Calu3 (cell line): ENCODE measurements around the gene FAM120B. TPM values are rescaled to one million over a fixed set of nuclear protein-coding genes. Genes with fewer than 3 reads are reported as not detected.
A peak's percentile ranks its signal among the peaks of the same experiment; 100 is the strongest.

Experiments used
- BruUV-seq: library from RNA; stranded (reverse); fragments of 400-500 nt; replicated peaks from 2 replicates; lab custom pipeline; 2021; lab: Mats Ljungman, UMichigan
- CTCF ChIA-PET: fragments of 300-600 bp; sonication (Branson Sonifier 250); formaldehyde crosslinking; loops from one replicate; lab custom pipeline; 2022; ENCODE audit warnings: antibody characterized with exemption; lab: Charles Lee
- DNase-seq: peaks from one replicate; pipeline ENCODE4 v3.0.0; 2022
- H3K27ac Mint-ChIP-seq: one replicate; pipeline ENCODE4 v1.8.0; 2022; ENCODE audit warnings: mixed read lengths; ENCODE audit not compliant: unreplicated experiment
- H3K27me3 Mint-ChIP-seq: one replicate; pipeline ENCODE4 v1.8.0; 2022; ENCODE audit warnings: mixed read lengths; ENCODE audit not compliant: unreplicated experiment
- H3K36me3 Mint-ChIP-seq: one replicate; pipeline ENCODE4 v1.8.0; 2022; ENCODE audit warnings: mild to moderate bottlenecking, moderate library complexity, mixed read lengths; ENCODE audit not compliant: insufficient read depth, unreplicated experiment
- H3K4me1 Mint-ChIP-seq: one replicate; pipeline ENCODE4 v1.8.0; 2022; ENCODE audit warnings: mild to moderate bottlenecking, low read depth, mixed read lengths; ENCODE audit not compliant: unreplicated experiment
- H3K4me3 Mint-ChIP-seq: one replicate; pipeline ENCODE4 v1.8.0; 2022; ENCODE audit warnings: mild to moderate bottlenecking, low read depth, moderate library complexity, mixed read lengths; ENCODE audit not compliant: unreplicated experiment
- H3K9me3 Mint-ChIP-seq: one replicate; pipeline ENCODE4 v1.8.0; 2022; ENCODE audit warnings: low read depth, mixed read lengths; ENCODE audit not compliant: unreplicated experiment
- intact Hi-C: fragments of 100-400 bp; cut with micrococcal nuclease; formaldehyde crosslinking; loops from one replicate; pipeline ENCODE4 v1.10.0; 2022; ENCODE audit not compliant: unreplicated experiment
- total RNA-seq: library from RNA; stranded (reverse); gene quantifications from 2 replicates; pipeline ENCODE4 v1.2.3, GENCODE V29; 2022
- TF ChIP-seq, protein P1 (sequence below): fragments of 200-600 bp; IDR thresholded peaks from one replicate; pipeline ENCODE4 v1.8.0; 2022; ENCODE audit warnings: antibody characterized with exemption; ENCODE audit not compliant: unreplicated experiment

Gene FAM120B
- total RNA-seq, 1 experiment from 2014 or later: 13.2 TPM

DNA sequence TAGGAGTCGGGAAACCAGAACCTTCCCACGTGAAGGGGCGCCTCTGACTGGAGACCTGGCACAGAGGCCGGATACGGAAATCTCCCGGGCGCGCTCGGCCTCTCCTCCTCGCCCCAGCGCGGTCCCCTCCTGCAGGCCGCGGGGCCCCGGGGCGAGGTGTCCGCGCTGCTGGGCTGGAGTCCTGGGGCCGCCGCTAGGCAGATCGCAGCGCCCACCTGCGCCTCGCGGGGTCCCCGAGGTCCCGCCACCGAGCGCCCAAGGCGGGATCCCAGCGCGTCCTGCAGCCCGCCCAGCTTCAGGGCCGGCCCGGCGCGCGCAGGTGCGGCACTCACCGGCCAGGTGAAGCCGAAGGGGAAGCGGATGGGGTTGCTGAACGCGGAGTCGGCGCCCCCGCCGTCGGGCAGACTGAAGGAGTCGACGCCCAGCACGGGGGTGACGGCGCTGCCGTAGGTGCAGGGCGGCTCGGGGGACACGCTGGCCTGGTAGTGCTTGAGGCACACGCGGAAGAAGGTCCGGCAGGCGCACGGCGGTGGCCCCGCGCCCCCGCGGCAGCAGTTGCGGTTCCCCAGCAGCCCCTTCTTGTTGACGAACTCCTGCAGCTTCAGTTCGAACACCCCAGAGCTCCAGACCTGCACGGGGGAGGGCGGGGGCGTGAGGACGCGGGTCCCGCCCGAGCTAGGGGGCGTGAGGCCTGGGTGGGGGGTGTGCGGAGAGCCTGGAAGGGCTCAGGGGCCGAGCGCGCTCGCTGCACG lies 17.2 kb upstream of the FAM120B start:
- H3K36me3 Mint-ChIP-seq: peaks cover 11% of the 10 kb centered on the region
- no TSS peak for BruUV-seq

DNA sequence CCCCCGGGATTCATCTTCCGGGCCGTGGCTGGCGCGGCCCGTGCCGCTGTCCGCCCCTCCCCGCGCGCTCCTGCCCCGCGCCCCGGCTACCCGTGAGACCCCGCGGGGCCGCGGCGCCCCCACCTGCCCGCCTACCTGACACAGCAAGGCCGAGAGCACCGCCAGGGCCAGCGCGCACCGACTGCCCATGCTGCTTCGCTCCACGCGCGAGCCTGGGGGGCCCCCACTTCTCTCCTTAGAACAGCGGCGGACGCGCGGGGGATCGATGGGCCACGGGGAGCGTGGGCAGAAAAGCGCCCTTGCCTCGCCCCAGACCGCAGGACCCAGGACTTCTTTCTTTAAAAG lies 16.6 kb upstream of the FAM120B start:
- Mint-ChIP-seq H3K27me3 (peaks cover 96% of the 10 kb centered on the region), H3K36me3 (peaks cover 11% of the 10 kb centered on the region), H3K27ac (no peak overlapping the region), H3K4me1 (peaks cover 17% of the 10 kb centered on the region), H3K4me3 (peak overlapping the region; percentile 72), H3K9me3 (no peaks in the 10 kb centered on the region)
- CTCF ChIA-PET: no interaction called here
- DNase-seq: no peak
- no TSS peak for BruUV-seq
- TF ChIP-seq, protein P1, sequence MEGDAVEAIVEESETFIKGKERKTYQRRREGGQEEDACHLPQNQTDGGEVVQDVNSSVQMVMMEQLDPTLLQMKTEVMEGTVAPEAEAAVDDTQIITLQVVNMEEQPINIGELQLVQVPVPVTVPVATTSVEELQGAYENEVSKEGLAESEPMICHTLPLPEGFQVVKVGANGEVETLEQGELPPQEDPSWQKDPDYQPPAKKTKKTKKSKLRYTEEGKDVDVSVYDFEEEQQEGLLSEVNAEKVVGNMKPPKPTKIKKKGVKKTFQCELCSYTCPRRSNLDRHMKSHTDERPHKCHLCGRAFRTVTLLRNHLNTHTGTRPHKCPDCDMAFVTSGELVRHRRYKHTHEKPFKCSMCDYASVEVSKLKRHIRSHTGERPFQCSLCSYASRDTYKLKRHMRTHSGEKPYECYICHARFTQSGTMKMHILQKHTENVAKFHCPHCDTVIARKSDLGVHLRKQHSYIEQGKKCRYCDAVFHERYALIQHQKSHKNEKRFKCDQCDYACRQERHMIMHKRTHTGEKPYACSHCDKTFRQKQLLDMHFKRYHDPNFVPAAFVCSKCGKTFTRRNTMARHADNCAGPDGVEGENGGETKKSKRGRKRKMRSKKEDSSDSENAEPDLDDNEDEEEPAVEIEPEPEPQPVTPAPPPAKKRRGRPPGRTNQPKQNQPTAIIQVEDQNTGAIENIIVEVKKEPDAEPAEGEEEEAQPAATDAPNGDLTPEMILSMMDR: no peak
- intact Hi-C loops: loop anchor here (5.0 to 10.0 kb wide), 2 partner anchors 235 to 458 kb away; no protein-coding TSS in a partner anchor

More for the DNA sequence above, 17.2 kb upstream of the FAM120B start:
- CTCF ChIA-PET: no interaction called here
- TF ChIP-seq, protein P1: no peak
- H3K27ac Mint-ChIP-seq: no peak overlapping the region
- peaks cover 17% of the 10 kb centered on the region for H3K4me1 Mint-ChIP-seq
- DNase-seq: no peak
- peak overlapping the region; percentile 72 for H3K4me3 Mint-ChIP-seq
- H3K27me3 Mint-ChIP-seq: peaks cover 93% of the 10 kb centered on the region
- intact Hi-C loops: no loop called here
- no peaks in the 10 kb centered on the region for H3K9me3 Mint-ChIP-seq

DNA sequence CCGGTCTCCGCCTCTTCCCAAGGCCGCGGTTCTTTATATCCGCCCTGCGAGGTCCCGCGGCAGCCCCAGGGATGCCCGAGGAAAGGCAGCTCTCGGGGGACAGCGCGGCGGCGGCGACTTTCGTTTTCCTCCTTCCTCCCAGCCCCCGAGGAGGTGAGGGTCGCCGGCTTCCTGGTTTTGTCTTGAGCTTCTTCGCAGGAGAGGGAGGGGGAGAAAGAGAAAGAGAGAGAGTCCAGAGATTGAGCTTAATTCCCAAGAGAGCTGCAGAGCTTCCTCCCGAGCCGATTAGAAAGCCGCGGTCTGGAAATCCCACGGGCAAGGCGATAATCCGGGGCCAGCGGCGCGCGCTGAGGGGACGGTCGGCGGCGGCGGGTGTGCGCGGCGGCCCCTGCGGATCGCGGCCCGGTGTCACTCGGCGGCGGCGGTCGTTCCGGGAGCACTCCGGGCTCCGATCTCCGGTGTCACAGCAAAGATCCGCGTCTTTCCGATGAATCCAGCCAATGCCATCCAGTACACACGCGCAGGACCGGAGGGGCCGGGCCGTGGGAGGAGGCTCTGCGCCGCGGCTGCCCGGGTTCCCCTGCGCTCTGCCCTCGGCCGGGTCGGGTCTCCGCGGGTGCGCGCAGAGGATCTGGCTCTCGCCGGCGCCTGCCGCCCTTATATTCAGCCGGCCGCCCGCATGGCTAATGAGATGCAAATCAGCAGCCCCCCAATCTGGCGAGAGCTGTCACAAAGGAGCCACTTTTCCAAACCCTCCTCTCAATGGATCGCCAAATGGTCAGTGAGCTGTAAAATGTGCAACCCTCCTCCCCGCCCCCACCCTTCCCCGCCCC lies 16.0 kb upstream of the FAM120B start, which contains the start of gene DLL1:
Gene DLL1 (minus strand): TSS at position 783 of the 833 bp plus-strand sequence. CDS start 939 bp downstream, outside the sequence.
- peak within 1 kb of the TSS; percentile 72 for H3K4me3 Mint-ChIP-seq
- H3K9me3 Mint-ChIP-seq: no peaks in the 10 kb centered on the region
- BruUV-seq: no TSS peak
- no peak for DNase-seq
- peaks cover 96% of the 10 kb centered on the region for H3K27me3 Mint-ChIP-seq
- TF ChIP-seq, protein P1: no peak
- no peak within 1 kb of the TSS for H3K27ac Mint-ChIP-seq
- H3K36me3 Mint-ChIP-seq: peaks cover 11% of the 10 kb centered on the region
- CTCF ChIA-PET: no interaction called here
- intact Hi-C loops: loop anchor here (5.0 to 10.0 kb wide), 2 partner anchors 234 to 458 kb away; no protein-coding TSS in a partner anchor
- H3K4me1 Mint-ChIP-seq: peaks cover 17% of the 10 kb centered on the region

DNA sequence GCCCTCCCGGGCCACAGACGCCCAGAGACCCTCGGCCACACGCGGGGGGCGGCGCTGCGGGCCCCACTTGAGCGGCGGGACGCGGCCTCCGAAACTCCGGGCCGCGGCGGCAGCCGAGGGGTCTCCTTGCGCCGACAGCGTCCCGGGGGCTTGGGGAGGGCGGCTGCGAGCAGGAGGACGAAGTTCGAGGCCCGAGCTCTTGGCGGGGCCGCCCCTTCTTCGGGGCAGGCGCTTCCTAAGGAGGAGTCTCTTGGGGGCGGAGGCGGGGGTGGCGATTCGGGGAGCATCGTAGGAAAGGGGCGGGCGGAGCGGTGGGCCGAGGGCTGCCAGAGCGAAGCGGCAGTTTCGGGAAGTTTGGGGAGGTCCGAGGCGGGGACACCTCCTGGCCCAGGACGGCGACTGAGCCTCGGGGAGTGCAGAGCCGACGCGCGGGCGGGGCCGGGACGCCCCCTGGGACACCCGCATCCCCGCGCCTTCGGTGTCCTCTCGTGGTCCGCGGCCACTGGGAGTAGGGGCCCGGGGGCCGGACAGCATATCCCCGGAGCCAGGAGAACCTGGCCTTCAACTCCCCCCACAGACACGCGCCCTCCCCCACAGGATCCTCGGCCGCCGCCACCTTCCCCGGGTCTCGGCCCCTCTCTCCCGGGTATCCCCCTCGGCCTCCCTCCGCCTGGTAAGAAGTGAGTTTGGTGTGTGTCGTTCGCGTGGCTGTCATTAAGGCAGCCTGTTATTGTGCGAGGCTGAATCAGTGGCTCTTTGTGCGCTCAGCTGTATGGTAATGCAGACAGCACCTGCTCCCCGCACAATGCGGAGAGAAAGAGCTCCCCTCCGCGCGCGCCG lies 15.1 kb upstream of the FAM120B start:
- intact Hi-C loops: loop anchor here (5.0 to 10.0 kb wide), 2 partner anchors 233 to 459 kb away; no protein-coding TSS in a partner anchor
- CTCF ChIA-PET: interaction anchor here (1.9 kb wide), 1 partner anchor 459 kb away, joined by 10 read pairs; no protein-coding TSS in a partner anchor
- H3K27ac Mint-ChIP-seq: no peak overlapping the region
- H3K9me3 Mint-ChIP-seq: no peaks in the 10 kb centered on the region
- H3K4me1 Mint-ChIP-seq: peaks cover 17% of the 10 kb centered on the region
- TF ChIP-seq, protein P1: no peak
- H3K4me3 Mint-ChIP-seq: peak overlapping the region; percentile 72
- no peak for DNase-seq
- no TSS peak for BruUV-seq
- H3K36me3 Mint-ChIP-seq: peaks cover 11% of the 10 kb centered on the region
- peaks cover 89% of the 10 kb centered on the region for H3K27me3 Mint-ChIP-seq
